ENCODE results near the gene VCAN.

Gene VCAN

GRCh38 chr5:83496626-83497025, 25.1 kb downstream of the VCAN start:
- Mint-ChIP-seq H3K27ac (no peak overlapping the region), H3K9me3 (no peaks in the 10 kb centered on the region), H3K36me3 (ENCODE audit: low read depth) (no peaks in the 10 kb centered on the region), H3K27me3 (peaks cover 19% of the 10 kb centered on the region), H3K4me3 (no peak overlapping the region), H3K4me1 (ENCODE audit: low read depth) (no peaks in the 10 kb centered on the region)
- no peak for DNase-seq

- H3K36me3 Mint-ChIP-seq (ENCODE audit: low read depth), result no peaks in the 10 kb centered on the region
- DNase-seq, result no peak
- no peaks in the 10 kb centered on the region for H3K9me3 Mint-ChIP-seq
- H3K4me1 Mint-ChIP-seq (ENCODE audit: low read depth), result no peaks in the 10 kb centered on the region
- H3K4me3 Mint-ChIP-seq, result no peak overlapping the region
- H3K27ac Mint-ChIP-seq, result no peak overlapping the region
- H3K27me3 Mint-ChIP-seq, result peaks cover 20% of the 10 kb centered on the region
Observed at GRCh38 chr5:83498585-83498984, 27.0 kb downstream of the VCAN start.

- H3K9me3 Mint-ChIP-seq, result no peaks in the 10 kb centered on the region
- H3K36me3 Mint-ChIP-seq (ENCODE audit: low read depth), result no peaks in the 10 kb centered on the region
- DNase-seq, result no peak
- no peak overlapping the region for H3K27ac Mint-ChIP-seq
- peaks cover 20% of the 10 kb centered on the region for H3K27me3 Mint-ChIP-seq
- H3K4me1 Mint-ChIP-seq (ENCODE audit: low read depth), result no peaks in the 10 kb centered on the region
- no peak overlapping the region for H3K4me3 Mint-ChIP-seq
Observed at GRCh38 chr5:83503662-83504061, 32.1 kb downstream of the VCAN start.

- no peaks in the 10 kb centered on the region for H3K36me3 Mint-ChIP-seq (ENCODE audit: low read depth)
- H3K4me1 Mint-ChIP-seq (ENCODE audit: low read depth), result no peaks in the 10 kb centered on the region
- H3K4me3 Mint-ChIP-seq, result no peak overlapping the region
- no peak for DNase-seq
- no peaks in the 10 kb centered on the region for H3K9me3 Mint-ChIP-seq
- H3K27ac Mint-ChIP-seq, result no peak overlapping the region
- H3K27me3 Mint-ChIP-seq, result peaks cover 16% of the 10 kb centered on the region
Observed at GRCh38 chr5:83507431-83507830, 35.9 kb downstream of the VCAN start.

GRCh38 chr5:83509540-83509939, 38.0 kb downstream of the VCAN start:
- Mint-ChIP-seq H3K4me1 (ENCODE audit: low read depth) (no peaks in the 10 kb centered on the region), H3K4me3 (no peak overlapping the region), H3K27ac (no peak overlapping the region), H3K27me3 (peaks cover 10% of the 10 kb centered on the region), H3K9me3 (no peaks in the 10 kb centered on the region), H3K36me3 (ENCODE audit: low read depth) (no peaks in the 10 kb centered on the region)
- DNase-seq, result no peak

GRCh38 chr5:83510260-83510659, 38.7 kb downstream of the VCAN start:
- no peaks in the 10 kb centered on the region for H3K4me1 Mint-ChIP-seq (ENCODE audit: low read depth)
- peaks cover 3% of the 10 kb centered on the region for H3K27me3 Mint-ChIP-seq
- H3K27ac Mint-ChIP-seq, result no peak overlapping the region
- H3K36me3 Mint-ChIP-seq (ENCODE audit: low read depth), result no peaks in the 10 kb centered on the region
- H3K4me3 Mint-ChIP-seq, result no peak overlapping the region
- DNase-seq, result no peak
- H3K9me3 Mint-ChIP-seq, result no peaks in the 10 kb centered on the region

DNA sequence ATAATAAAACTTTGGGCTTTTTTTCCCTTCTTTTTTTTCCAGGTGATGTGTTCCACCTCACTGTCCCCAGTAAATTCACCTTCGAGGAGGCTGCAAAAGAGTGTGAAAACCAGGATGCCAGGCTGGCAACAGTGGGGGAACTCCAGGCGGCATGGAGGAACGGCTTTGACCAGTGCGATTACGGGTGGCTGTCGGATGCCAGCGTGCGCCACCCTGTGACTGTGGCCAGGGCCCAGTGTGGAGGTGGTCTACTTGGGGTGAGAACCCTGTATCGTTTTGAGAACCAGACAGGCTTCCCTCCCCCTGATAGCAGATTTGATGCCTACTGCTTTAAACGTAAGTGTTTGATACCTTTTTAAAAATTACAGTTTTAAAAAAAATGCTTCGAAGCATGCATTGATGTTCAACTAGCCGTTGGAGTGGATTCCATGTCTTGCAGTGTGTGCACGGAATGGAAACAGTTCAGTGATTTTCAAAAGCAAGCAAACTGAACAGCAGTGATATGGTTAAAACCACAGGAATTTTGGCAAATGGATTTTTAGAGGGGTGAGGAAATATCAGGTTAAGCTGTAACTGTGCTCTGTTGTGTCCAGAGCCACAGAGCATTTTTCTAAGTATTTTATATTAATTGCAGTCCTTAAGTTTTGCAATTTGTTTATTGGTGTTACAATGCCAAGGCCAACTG, 40.7 kb downstream of the VCAN start:
- H3K4me3 Mint-ChIP-seq, result no peak overlapping the region
- H3K27me3 Mint-ChIP-seq, result peaks cover 5% of the 10 kb centered on the region
- H3K9me3 Mint-ChIP-seq, result no peaks in the 10 kb centered on the region
- H3K36me3 Mint-ChIP-seq (ENCODE audit: low read depth), result no peaks in the 10 kb centered on the region
- no peak overlapping the region for H3K27ac Mint-ChIP-seq
- no peak for DNase-seq
- no peaks in the 10 kb centered on the region for H3K4me1 Mint-ChIP-seq (ENCODE audit: low read depth)

- DNase-seq, result no peak
- H3K4me3 Mint-ChIP-seq, result no peak overlapping the region
- no peaks in the 10 kb centered on the region for H3K36me3 Mint-ChIP-seq (ENCODE audit: low read depth)
- no peaks in the 10 kb centered on the region for H3K4me1 Mint-ChIP-seq (ENCODE audit: low read depth)
- H3K27ac Mint-ChIP-seq, result no peak overlapping the region
- peaks cover 3% of the 10 kb centered on the region for H3K27me3 Mint-ChIP-seq
- no peaks in the 10 kb centered on the region for H3K9me3 Mint-ChIP-seq
Observed at GRCh38 chr5:83513081-83513480, 41.5 kb downstream of the VCAN start.

- Mint-ChIP-seq H3K27me3 (peaks cover 5% of the 10 kb centered on the region), H3K4me3 (no peak overlapping the region), H3K4me1 (ENCODE audit: low read depth) (no peaks in the 10 kb centered on the region), H3K27ac (no peak overlapping the region), H3K9me3 (no peaks in the 10 kb centered on the region), H3K36me3 (ENCODE audit: low read depth) (no peaks in the 10 kb centered on the region)
- no peak for DNase-seq
Observed at GRCh38 chr5:83513491-83513890, 41.9 kb downstream of the VCAN start.

DNA sequence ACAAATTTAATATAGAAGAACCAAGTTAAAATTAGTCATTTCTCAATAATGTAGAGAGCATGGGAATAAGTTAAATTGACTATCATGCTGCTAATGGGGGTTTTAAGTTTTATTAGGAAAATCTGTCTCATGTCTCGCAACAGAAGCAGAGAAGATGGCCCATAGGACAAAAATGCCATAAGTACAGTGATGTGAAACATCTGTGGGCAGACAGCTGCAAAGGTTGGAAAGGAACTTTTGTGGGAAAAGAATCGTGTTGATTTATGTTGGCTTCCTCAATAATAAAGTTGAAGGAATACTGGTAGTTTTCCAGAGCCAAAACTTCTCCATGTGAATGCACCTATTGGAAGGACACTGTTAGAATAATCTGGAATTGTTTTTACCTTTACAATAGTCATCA, 44.8 kb downstream of the VCAN start:
- Mint-ChIP-seq H3K4me1 (ENCODE audit: low read depth) (no peaks in the 10 kb centered on the region), H3K9me3 (no peaks in the 10 kb centered on the region), H3K27ac (no peak overlapping the region), H3K36me3 (ENCODE audit: low read depth) (no peaks in the 10 kb centered on the region), H3K4me3 (no peak overlapping the region), H3K27me3 (peaks cover 8% of the 10 kb centered on the region)
- no peak for DNase-seq

DNA sequence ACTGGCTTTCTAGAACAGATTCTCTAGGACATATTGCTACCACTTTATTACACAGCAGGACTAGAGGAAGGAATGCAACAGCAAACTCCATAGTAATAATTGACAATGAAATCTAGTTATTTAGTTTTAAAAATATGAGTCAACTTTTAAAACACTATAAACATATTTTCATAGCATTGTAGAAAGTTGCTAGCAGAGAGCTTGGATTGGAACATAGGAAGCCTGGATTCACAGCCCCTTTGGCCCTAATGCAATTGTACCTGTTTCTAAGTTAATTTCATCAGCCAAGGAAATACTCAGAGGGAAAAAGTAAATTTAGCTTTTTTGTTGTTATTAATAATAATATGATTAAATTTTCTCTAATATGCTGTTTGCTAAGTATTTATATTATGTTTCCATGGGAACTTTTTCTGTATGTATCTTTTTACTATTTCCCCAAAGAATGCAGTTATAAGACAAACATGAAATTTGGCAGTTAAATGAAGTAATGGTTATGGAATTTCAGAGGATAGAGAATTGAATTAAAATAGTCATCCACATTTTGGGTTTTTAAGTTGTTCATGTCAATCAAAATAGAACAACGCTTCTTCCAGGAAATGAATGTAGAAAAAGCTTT, 45.6 kb downstream of the VCAN start:
- DNase-seq, result no peak
- H3K27me3 Mint-ChIP-seq, result peaks cover 8% of the 10 kb centered on the region
- H3K27ac Mint-ChIP-seq, result no peak overlapping the region
- no peaks in the 10 kb centered on the region for H3K9me3 Mint-ChIP-seq
- H3K36me3 Mint-ChIP-seq (ENCODE audit: low read depth), result no peaks in the 10 kb centered on the region
- no peak overlapping the region for H3K4me3 Mint-ChIP-seq
- H3K4me1 Mint-ChIP-seq (ENCODE audit: low read depth), result no peaks in the 10 kb centered on the region

DNA sequence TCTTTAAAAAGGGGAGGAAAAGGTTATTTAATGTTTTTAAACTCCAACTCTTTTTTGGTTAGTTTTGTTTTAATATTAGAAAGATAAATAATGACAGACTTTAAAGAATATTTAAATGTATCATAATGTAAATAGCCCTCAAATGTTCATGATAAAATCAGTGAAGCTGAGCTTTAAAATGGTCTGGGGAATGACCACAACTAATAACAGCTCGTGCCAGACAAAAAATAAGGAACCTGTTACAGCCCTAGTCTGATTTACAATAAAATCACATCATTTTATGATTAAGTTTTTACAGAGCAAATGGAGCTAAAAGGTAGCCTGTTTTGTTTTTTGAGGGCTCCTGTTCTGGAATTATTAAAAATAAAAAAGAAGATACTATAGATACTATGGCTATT, 46.1 kb downstream of the VCAN start:
- Mint-ChIP-seq H3K27me3 (peaks cover 8% of the 10 kb centered on the region), H3K36me3 (ENCODE audit: low read depth) (no peaks in the 10 kb centered on the region), H3K9me3 (no peaks in the 10 kb centered on the region), H3K27ac (no peak overlapping the region), H3K4me3 (no peak overlapping the region), H3K4me1 (ENCODE audit: low read depth) (no peaks in the 10 kb centered on the region)
- DNase-seq, result no peak

- Mint-ChIP-seq H3K9me3 (no peaks in the 10 kb centered on the region), H3K4me3 (no peak overlapping the region), H3K4me1 (ENCODE audit: low read depth) (no peaks in the 10 kb centered on the region), H3K36me3 (ENCODE audit: low read depth) (no peaks in the 10 kb centered on the region), H3K27ac (no peak overlapping the region), H3K27me3 (peaks cover 9% of the 10 kb centered on the region)
- DNase-seq, result no peak
Observed at GRCh38 chr5:83518319-83519061, 46.9 kb downstream of the VCAN start.

- Mint-ChIP-seq H3K4me1 (ENCODE audit: low read depth) (no peaks in the 10 kb centered on the region), H3K36me3 (ENCODE audit: low read depth) (no peaks in the 10 kb centered on the region), H3K4me3 (no peak overlapping the region), H3K27ac (no peak overlapping the region), H3K27me3 (peaks cover 8% of the 10 kb centered on the region), H3K9me3 (no peaks in the 10 kb centered on the region)
- no peak for DNase-seq
Observed at GRCh38 chr5:83522446-83522845, 50.9 kb downstream of the VCAN start.

DNA sequence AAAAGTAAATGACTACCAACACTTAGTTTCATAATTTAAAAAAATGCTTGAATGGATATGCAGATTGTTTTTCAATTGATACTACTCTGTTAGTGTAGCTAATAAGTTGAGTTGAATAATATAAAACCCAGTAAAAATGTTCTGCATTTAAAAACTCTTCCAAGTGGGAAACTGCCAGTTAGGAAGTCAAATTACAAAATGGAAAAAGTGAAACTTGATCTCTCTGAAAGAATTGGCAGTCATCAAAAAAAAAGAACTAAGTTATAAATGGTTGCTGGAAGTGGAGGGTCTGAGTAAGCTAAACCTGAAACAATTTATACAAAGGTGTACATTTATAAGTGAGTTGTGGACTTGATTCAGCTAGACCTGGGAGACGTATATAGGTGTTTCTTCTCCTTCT, 52.4 kb downstream of the VCAN start:
- DNase-seq, result no peak
- Mint-ChIP-seq H3K36me3 (ENCODE audit: low read depth) (no peaks in the 10 kb centered on the region), H3K9me3 (no peaks in the 10 kb centered on the region), H3K4me1 (ENCODE audit: low read depth) (no peaks in the 10 kb centered on the region), H3K27me3 (peaks cover 3% of the 10 kb centered on the region), H3K27ac (no peak overlapping the region), H3K4me3 (no peak overlapping the region)
